Measurements from ENCODE around the gene TSPAN10.

Gene TSPAN10

DNA sequence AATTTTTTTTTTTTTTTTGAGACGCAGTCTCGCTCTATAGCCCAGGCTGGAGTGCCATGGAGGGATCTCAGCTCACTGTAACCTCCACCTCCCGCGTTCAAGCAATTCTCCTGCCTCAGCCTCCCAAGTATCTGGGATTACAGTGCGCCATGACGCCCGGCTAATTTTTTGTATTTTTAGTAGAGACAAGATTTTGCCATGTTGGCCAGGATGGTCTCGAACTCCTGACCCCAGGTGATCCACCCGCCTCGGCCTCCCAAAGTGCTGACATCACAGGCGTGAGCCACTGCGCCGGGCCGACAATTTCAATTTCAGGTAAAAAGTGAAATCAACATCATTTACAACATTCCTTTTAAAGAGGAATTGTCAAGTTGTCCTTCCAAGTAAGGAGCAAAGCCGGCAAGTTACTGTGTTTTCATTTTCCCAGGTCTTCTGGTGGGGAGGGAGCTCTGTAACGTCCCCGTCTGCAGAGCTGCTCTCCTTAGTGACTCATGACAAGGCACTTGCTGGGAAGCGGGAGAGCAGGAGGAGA lies 957 bp upstream of the TSPAN10 start:
- DNase-seq, result peak; percentile 57

DNA sequence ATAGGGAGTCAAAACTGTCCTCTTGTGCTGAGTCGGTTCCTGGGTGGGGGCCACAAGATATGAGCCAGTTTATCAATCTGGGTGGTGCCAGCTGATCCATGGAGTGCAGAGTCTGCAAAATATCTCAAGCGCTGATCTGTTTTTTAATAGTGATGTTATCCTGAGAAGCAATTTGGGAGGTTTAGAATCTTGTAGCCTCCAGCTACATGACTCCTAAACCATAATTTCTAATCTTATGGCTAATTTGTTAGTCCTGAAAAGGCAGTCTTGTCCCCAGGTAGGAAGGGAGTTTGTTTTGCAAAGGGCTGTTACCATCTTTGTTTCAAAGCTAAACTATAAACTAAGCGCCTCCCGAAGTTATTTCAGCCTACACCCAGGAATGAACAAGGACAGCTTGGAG lies 1.7 kb downstream of the TSPAN10 start:
- no peak for DNase-seq

DNA sequence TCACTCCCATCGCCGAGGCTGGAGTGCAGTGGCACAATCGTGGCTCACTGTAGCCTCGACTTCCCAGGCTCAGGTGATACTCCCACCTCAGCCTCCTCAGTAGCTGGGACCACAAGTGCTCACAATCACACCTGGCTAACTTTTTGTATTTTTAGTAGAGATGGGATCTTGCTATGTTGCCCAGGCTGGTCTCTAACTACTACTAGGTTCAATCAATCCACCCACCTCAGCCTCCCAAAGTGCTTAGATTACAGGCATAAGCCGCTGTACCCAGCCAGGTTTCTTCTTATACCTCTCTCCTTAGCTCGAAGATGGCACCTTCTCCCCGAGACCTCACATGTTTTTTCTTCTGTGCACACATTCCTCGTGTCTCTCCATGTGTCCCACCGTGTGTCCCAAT lies 3.0 kb downstream of the TSPAN10 start:
- no peak for DNase-seq

DNA sequence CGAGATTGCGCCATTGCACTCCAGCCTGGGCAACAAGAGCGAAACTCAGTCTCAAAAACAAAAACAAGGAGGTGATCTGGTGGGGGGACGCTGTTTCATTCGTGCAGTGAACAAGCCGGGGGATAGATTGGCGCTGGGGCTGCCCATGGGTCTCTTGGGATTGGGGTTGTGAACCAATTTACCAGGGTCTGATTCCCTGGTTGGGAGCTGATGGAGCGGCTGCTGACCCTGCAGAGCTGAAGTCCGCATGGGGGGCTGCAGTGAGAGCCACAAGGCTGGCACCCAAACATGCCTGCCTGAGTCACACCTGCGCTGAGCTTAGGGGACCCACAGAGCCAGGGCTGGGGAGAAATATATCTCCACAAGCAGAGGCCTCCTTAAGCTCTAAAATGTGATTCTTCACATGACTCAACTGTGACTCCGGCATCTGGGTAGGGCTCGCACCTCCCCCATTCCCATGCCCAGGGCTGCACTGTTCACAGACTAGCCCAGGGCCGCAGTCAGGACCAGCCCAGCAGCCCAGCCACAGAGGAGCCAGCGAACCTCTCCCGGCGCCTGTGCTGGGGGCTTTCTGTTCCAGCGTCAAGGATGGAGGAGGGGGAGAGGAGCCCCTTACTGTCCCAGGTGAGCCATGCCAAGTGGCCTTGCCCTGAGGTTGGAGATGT lies 5.0 kb downstream of the TSPAN10 start:
- peak; percentile 8 for DNase-seq

DNA sequence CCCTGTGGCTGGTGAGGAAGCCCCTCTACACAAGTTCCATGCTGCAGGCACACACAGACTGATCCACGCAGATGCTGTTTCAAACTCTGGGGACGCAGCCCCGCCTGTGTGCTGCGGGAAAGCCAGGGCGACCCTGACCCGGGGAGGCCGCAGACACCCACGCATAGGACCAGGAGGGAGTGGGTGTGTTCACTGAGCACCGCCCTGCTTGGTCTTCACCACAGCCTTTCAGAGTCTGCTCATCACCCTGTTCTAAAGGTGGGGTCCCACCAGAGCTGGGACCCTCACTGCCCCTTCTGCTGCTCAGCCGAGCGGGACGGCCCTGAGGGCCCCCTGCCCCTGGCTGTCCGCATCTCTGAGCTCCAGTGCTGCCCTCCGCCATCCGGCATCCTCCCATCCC lies 7.5 kb downstream of the TSPAN10 start:
- DNase-seq, result no peak

DNA sequence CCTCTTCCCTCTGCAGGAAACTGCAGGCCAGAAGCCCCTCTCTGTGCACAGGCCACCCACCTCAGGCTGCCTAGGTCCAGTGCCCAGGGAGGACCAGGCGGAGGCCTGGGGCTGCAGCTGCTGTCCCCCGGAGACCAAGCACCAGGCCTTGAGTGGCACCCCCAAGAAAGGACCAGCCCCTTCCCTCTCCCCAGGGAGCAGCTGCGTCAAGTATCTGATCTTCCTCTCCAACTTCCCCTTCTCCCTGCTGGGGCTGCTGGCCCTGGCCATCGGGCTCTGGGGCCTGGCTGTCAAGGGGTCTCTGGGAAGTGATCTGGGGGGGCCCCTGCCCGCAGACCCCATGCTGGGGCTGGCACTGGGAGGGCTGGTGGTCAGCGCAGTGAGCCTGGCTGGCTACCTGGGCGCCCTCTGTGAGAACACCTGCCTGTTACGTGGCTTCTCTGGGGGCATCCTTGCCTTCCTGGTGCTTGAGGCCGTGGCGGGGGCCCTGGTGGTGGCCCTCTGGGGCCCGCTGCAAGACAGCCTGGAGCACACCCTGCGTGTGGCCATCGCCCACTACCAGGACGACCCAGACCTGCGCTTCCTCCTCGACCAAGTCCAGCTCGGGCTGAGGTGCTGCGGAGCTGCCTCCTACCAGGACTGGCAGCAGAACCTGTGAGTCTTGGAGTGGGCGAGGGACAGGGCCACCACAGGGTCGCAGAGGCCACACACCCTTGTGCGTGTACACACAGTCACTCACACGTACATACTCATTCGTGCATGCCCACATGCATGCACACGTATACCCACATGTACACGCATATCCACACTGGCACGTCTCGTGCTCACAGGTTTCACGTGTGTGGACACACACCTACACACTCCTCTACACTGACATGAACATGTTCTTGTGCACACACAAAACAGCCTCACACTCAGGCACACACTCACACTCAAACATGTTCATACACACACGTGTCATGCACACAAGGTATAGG lies 8.3 kb downstream of the TSPAN10 start:
- no peak for DNase-seq

DNA sequence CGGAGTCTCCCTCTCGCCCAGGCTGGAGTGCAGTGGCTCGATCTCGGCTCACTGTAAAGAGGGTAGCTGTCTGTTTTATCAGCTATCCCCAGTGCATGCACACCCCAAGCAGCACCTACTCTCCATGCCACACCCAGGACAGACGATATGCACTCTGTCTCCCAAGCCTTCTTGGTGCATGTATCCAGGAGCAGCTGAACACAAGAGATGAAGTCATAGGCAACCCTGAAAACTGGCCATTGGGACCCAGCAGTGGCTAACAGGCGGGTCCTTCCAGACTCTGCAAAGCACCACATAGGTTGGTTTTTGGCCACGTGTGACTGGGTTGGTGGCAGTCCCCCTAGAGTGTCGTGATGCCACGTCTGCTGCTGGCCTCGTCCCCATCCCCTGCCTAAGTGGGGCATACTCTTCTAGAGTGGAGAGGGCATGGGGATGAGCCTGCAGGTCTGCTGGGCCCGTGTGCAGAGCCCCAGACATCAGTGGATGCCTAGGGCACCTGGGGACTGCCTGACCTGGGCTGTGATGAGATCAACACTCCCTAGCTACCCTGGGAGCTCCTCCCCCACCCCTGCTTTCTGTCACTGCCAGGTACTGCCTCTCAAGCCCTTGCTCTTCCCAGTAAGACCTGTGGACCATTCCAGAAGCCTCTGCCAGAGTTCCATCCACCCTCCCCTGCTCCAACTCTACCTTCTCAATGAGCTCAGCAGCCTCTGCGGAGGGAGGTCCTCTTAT lies 10.0 kb downstream of the TSPAN10 start:
- no peak for DNase-seq

DNA sequence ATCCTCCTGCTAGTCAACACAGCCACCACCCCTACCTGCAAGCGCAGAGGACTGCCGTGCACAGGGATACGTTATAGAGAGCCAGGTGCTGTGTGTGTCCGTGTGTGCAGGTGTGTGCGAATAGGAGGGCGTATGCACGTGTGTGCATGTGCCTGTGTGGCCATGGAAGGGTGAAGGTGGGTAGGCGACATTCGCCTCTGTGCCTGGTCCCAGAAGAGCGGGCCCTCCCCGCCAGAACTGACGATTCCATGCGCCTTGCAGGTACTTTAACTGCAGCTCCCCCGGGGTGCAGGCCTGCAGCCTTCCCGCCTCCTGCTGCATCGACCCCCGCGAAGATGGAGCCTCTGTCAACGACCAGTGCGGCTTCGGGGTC lies 10.6 kb downstream of the TSPAN10 start:
- DNase-seq, result no peak

DNA sequence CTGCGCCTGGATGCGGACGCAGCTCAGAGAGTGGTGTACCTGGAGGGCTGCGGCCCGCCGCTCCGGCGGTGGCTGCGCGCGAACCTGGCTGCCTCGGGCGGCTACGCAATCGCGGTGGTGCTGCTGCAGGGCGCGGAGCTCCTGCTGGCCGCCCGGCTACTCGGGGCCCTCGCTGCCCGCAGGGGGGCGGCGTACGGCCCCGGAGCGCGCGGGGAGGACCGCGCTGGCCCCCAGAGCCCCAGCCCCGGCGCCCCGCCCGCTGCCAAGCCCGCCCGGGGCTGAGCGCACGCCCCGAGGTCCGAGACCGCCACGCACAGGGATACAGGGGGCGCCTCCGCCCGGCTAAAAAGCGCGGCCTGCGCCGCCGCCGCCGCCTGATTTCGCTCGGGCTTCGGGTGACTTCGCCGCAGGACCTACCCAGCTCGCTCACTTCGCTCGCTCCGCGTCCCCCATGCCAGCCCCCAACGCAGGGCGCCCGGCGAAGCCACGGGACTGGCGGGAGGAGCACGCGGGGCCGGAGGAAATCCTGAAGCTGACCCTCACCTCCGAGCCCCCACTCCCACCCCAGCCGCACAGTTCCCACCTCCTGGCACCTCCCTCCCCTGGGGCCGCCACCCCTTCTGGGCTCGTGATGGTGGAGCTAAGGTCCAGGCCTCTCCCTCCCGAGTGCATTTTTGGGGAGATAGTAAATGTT lies 11.2 kb downstream of the TSPAN10 start:
- no peak for DNase-seq

DNA sequence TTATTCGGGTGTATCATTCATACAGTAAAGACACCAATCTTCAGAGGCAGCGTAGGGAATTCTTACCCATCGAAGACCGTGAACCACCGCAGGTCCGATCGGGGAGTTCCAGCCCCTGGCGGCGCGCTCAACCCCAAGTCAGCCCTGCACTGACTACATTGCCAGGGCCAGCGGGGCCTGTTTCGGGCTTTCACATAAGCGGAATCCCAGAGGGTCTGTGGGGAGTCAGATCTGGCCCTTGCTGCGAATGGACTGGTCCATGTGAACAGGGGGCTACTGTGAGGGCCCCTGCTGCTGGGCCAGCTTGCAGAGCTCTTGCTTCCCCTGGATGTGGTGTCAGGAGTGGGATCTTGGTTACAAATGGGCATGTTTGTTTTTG lies 11.7 kb downstream of the TSPAN10 start:
- DNase-seq, result no peak

DNA sequence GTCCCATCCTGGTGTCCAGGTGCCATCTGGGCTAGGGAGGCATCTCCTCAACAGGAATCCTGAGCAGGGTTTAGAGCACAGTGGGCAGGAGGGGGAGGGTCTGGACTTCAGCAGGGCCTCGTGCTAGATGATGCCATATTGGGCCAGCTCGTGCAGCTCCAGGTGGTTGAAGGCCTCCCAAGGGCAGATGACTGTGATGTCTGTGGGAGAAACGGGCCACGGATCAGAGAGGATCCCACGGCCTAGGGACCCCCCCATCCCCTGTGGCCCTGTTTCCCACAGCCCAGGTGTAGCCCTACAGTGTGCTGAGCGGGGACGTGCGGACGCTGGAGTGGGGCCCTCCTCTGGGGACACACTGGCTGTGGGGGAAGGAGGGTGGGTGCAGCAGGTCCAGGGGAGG lies 14.0 kb downstream of the TSPAN10 start:
- no peak for DNase-seq

DNA sequence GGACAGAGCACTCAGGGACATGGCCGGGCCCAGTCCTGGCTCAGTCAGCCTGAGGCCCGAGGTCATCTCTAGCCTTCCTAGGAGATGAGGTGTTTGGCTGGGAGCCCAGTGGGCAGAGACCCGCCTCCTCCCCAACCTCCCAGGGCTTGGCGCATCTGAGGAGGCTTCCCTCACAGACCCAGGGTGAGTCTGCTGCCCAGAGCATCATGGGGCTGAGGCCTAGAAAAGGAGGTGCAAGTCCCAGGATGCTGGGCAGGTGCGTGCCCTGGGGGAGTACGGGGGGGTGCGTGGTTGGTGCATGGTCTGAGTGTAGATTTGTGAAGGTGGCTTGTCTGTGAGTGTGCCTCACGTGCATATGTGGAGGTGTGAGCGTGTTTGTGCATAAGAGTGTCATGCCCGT lies 14.7 kb downstream of the TSPAN10 start:
- no peak for DNase-seq

DNA sequence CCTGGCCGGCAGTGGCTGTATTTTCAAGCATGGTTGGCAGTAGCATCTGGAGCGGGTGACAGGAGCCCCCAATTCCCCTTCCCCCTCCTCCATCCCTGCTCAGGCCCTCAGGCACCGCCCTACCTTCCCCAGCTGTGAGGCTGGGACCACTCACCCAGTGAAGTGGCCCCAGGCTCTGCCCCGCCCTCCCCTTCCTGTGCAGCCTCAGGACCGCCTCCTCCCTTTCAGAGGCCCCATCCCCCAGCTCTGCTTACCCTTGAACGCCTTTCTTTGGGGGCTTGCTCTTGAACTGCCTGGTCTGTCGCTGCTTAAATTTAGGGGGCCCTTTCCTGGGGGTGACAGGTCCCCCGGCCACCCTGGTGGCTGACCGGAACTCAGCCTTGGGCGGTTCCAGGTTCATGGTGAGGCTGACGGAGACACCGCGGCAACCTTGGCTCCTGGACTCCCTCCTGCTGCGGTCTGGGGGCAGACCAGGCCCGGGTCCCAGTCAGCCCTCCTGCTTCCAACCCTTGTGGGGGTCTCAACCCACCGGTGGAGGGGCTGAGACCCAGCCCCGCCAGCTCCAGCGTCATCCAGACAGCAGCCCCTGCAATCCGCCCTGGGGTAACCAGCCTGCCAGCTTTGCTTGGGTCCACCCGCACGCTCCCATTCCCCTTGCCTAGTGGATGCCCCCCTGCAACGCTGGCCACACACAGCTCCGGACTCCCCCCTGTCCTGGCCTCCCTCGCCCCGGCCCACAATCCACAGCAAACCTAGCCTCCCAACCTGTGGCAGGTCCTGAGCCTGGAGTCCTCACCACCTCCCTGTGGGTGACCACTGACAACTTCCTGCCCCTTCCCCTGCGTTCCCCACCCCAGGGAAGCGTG lies 16.1 kb downstream of the TSPAN10 start:
- DNase-seq, result no peak

DNA sequence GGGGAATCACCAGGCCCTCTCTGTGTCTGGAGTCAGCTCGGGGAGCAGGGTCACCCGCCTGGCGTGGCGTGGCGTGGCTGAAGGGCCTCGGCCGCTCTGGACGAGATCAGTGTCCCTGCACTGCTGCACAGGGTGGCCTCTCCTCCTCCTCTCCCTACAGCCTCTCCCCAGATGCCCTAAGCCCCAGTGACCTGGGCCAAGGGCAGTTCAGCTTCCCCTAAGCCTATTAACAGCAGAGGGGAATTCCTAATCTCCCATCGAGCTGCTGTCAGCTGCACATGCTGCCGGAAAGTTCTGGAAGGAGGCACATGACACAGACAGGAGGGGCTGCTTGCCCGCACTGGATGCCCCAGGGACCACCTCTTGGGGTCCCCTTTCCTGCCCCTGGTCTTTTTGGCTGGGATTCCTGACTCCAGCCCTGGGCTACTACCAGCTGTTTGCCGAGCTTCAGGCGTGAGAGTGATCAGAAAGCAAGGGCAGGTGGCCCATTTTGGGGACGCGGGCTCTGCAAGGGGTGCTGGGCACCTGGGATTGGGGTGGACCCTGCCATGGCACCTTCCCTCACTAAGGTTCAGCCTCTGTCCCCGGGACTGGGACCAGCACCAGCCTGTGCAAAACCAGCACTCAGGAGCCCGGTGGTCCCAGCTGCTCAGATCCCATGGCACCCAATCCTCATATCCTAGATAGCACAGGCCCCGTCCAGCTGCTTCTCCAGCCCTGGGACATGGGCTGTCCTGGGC lies 18.6 kb downstream of the TSPAN10 start:
- no peak for DNase-seq

DNA sequence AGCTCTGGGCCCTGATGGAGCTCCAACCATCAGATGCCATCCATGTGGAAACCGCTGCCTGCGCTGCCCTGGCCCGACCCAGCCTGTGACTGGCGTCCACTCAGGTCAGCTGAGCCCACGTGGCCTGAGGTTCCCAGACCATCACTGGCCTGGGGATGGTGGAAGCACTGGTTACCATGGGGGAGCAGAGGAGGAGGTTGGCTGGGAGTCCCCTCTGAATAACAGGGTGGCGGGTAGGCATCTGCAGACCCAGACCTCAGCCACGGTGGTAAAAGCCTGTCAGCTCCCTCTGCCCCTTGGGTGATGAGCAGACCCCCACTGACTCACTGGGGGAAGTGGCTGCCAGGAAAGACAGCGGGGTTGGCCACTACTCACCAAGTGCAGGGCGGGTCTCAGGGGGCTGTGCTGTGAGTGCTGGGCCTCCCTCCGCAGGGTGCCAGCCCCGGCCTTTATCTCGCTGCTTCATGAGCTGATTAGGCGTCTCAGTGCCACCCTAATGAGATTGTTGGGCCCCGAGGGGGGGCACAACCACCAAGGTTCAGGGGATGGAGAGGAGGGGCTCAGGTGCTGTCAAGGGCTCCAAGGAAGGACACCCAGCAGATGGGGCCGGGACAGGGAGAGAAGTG lies 19.2 kb downstream of the TSPAN10 start, which contains the start of gene PDE6G:
PDE6G (minus strand) TSS at position 425 of the 626 bp plus-strand sequence. CDS start 3,237 bp downstream, outside the sequence.
- no peak for DNase-seq

DNA sequence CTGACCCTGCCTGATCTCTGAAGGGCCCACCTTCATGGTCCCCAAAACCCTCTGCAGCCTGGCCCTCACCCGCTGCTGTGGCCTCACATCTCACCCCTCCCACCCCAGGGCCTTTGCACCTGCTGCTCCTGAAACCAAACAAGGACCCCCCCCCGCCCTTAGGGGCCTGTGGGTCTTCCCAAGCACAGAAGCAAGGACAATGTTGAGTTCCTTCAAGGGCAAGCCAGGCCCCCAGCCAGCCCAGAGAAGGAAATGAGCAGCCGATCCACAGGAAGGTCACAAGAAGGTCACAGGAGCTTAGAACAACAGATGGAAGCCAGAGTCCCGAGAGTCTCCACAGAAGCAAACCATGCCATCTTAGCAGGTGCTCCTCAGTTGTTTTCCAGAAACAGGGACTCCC lies 19.8 kb downstream of the TSPAN10 start:
- DNase-seq, result no peak

DNA sequence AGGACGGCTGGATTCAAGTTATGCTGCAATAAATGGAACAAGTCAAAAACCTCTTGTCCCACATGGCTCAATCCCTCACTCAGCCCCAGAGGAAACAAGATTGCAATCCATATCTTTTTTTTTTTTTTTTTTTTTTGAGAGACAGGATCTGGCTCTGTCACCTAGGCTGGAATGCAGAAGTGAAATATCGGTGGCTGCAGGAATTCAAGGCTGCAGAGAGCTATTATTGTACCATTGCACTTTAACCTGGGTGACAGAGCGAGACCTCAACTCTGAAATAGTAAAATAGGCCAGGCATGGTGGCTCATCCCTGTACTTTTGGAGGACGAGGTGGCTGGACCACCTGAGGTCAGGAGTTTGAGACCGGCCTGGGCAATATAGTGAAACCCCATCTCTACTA lies 22.0 kb downstream of the TSPAN10 start:
- DNase-seq, result no peak

DNA sequence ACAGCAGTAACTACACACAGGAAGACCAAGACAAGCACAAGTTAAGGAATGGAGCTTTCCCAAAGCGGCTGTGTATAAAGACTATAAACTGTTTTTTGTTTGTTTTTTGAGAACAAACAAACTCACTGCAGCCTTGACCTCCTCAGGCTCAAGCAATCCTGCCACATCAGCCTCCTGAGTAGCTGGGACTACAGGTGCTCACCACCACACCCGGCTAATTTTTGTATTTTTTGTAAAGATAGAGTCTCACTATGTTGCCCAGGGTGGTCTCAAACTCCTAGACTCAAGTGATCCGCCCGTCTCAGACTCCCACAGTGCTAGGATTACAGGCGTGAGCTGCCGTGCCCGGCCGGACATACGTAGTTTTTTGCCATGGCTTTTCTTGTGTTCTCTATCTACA lies 23.4 kb downstream of the TSPAN10 start:
- no peak for DNase-seq

DNA sequence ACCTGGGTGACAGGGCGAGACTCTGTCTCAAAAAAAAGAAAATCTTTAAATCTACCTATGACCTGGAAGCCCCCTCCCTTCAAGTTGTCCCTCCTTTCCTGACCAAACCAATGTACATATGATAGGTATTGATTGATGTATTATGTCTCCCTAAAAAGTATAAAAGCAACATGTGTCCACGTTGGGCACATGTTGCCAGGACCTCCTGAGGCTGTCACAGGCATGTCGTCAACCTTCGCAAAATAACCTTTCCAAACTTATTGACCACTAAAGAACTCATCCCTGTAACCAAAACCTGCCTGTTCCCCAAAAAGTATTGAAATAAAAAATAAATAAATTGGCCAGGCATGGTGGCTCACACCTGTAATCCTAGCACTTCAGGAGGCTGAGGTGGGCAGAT lies 25.0 kb downstream of the TSPAN10 start:
- no peak for DNase-seq

DNA sequence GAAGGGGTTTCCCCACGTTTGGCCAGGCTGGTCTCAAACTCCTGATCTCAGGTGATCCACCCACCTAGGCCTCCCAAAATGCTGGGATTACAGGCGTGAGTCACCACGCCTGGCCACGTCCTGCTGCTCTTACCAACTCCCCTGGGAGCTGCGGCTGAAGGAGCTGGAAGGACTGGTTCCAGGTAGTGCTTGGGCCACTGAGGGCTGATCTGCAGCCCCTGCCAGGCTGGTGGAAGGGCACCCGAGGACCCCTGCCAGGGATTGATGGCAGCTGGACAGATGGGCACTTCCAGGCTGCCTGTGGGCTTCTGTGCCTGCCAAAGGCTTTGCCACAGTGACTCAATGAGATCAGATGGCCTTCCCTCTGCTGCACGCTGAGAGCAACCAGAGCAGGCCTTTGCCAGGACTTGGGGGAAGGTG lies 27.1 kb downstream of the TSPAN10 start:
- no peak for DNase-seq

Data from OCI-M1 (cell line).